Liver (tissue), 9 donors: ENCODE results near the gene TTC23. TPM values are rescaled to one million over a fixed set of nuclear protein-coding genes. Genes with fewer than 3 reads are reported as not detected.

ENCODE experiments used
- DNase-seq: peaks from one replicate; pipeline ENCODE4 v3.0.0-alpha.2; 2017; ENCODE audit warnings: low spot score
- H3K27ac ChIP-seq, 2 donors: one replicate each; pipeline ENCODE4 v1.7.0; 2013; ENCODE audit warnings: inconsistent platforms in 2 of 2, low read length in 2 of 2, control low read depth in 1 of 2, low read depth in 1 of 2, mild to moderate bottlenecking in 1 of 2
- H3K27me3 ChIP-seq, 4 donors: one replicate each; pipeline versions ENCODE4 v1.6.1 to v1.7.0; 2013; ENCODE audit warnings: low read length in 3 of 4, inconsistent platforms in 1 of 4, mild to moderate bottlenecking in 1 of 4, moderate library complexity in 1 of 4; ENCODE audit not compliant: control insufficient read depth in 4 of 4, insufficient read depth in 4 of 4
- H3K36me3 ChIP-seq, 4 donors: one replicate each; pipeline versions ENCODE4 v1.6.1 to v1.7.0; 2013; ENCODE audit warnings: low read length in 3 of 4, mild to moderate bottlenecking in 3 of 4, low read depth in 1 of 4, moderate library complexity in 1 of 4; ENCODE audit not compliant: control insufficient read depth in 4 of 4, insufficient read depth in 3 of 4
- H3K4me1 ChIP-seq, 4 donors: one replicate each; pipeline versions ENCODE4 v1.6.1 to v1.7.0; 2013; ENCODE audit warnings: low read length in 3 of 4, mild to moderate bottlenecking in 3 of 4, moderate library complexity in 1 of 4; ENCODE audit not compliant: control insufficient read depth in 4 of 4, insufficient read depth in 4 of 4
- H3K4me3 ChIP-seq, 3 donors: one replicate each; pipeline versions ENCODE4 v1.6.1 to v1.7.0; 2013; ENCODE audit warnings: low read length in 3 of 3, control low read depth in 1 of 3, low read depth in 1 of 3, mild to moderate bottlenecking in 1 of 3
- H3K9ac ChIP-seq, 2 donors: one replicate each; pipeline ENCODE4 v1.7.0; 2013; ENCODE audit warnings: low read length in 2 of 2, mild to moderate bottlenecking in 2 of 2, moderate library complexity in 2 of 2, control low read depth in 1 of 2, low read depth in 1 of 2
- H3K9me3 ChIP-seq, 4 donors: one replicate each; pipeline versions ENCODE4 v1.6.1 to v1.7.0; 2013; ENCODE audit warnings: low read length in 3 of 4; ENCODE audit not compliant: control insufficient read depth in 4 of 4
- EGR1 ChIP-seq, 2 donors: IDR thresholded peaks; 2 replicates each; pipeline ENCODE4 v1.6.1; 2016 to 2018; ENCODE audit warnings: antibody characterized with exemption in 2 of 2, low read depth in 2 of 2
- FOXA1 ChIP-seq: IDR thresholded peaks from 2 replicates; pipeline ENCODE4 v1.6.1; 2016; ENCODE audit warnings: antibody characterized with exemption
- FOXA2 ChIP-seq: IDR thresholded peaks from 2 replicates; pipeline ENCODE4 v1.6.1; 2016; ENCODE audit warnings: antibody characterized with exemption
- GABPA ChIP-seq, 2 donors: IDR thresholded peaks in 1 of 2; conservative IDR thresholded peaks in 1 of 2; 2 replicates each; pipeline ENCODE4 v1.6.1; 2016; ENCODE audit warnings: antibody characterized with exemption in 2 of 2, mild to moderate bottlenecking in 1 of 2, moderate library complexity in 1 of 2
- HNF4A ChIP-seq, 2 donors: conservative IDR thresholded peaks; 2 replicates each; pipeline ENCODE4 v1.6.1; 2016; ENCODE audit warnings: antibody characterized with exemption in 2 of 2, mild to moderate bottlenecking in 2 of 2
- HNF4G ChIP-seq: IDR thresholded peaks from 2 replicates; pipeline ENCODE4 v1.6.1; 2016; ENCODE audit warnings: antibody characterized with exemption
- JUND ChIP-seq, 2 donors: IDR thresholded peaks; 2 replicates each; pipeline ENCODE4 v1.6.1; 2016; ENCODE audit warnings: antibody characterized with exemption in 2 of 2
- NR2F2 ChIP-seq: IDR thresholded peaks from 2 replicates; pipeline ENCODE4 v1.6.1; 2016; ENCODE audit warnings: antibody characterized with exemption
- RAD21 ChIP-seq, 2 donors: IDR thresholded peaks; 2 replicates each; pipeline ENCODE4 v1.6.1; 2016; ENCODE audit warnings: antibody characterized with exemption in 2 of 2, mild to moderate bottlenecking in 2 of 2
- SP1 ChIP-seq: IDR thresholded peaks from 2 replicates; pipeline ENCODE4 v1.6.1; 2018; ENCODE audit warnings: antibody characterized with exemption, mild to moderate bottlenecking
- TAF1 ChIP-seq: conservative IDR thresholded peaks from 2 replicates; pipeline ENCODE4 v1.6.1; 2016; ENCODE audit warnings: antibody characterized with exemption, mild to moderate bottlenecking
- YY1 ChIP-seq: IDR thresholded peaks from 2 replicates; pipeline ENCODE4 v1.6.1; 2016; ENCODE audit warnings: antibody characterized with exemption, mild to moderate bottlenecking
- WGBS: extraction: QIAGEN DNeasy Blood & Tissue Kit; methylation state at CpG from one replicate; pipeline ENCODE4 v1.1.7; 2013; 5-methylcytosine and 5-hydroxymethylcytosine counted together
- polyA plus RNA-seq, 2 donors: library from polyadenylated mRNA; stranded (reverse) in 1 of 2; unstranded in 1 of 2; fragments of 200-250 nt in 1 of 2; fragments of >200 nt in 1 of 2; fragmentation: Nextera tagmentation in 1 of 2; extraction: Ambion mirVana in 1 of 2; gene quantifications; one replicate each; pipeline versions ENCODE4 v1.2.1 to v1.2.3, GENCODE V29; 2013 to 2015
- total RNA-seq, 2 donors: library from RNA; depleted of rRNA; stranded (reverse); fragments of >200 nt; gene quantifications; one replicate each; pipeline ENCODE4 v1.2.3, GENCODE V29; 2014
- TF ChIP-seq, protein P1 (sequence below): IDR thresholded peaks from 2 replicates; pipeline ENCODE4 v1.6.1; 2016; ENCODE audit warnings: antibody characterized with exemption
- TF ChIP-seq, protein P2 (sequence below): IDR thresholded peaks from 2 replicates; pipeline ENCODE4 v1.6.1; 2016; ENCODE audit warnings: antibody characterized with exemption
- TF ChIP-seq, protein P3 (sequence below): fragments of 150-350 bp; IDR thresholded peaks from 2 replicates; pipeline ENCODE4 v1.5.1; 2017; ENCODE audit warnings: improper control_type of control experiment, low read depth, low read length; ENCODE audit not compliant: missing input control
- TF ChIP-seq, protein P4 (sequence below): IDR thresholded peaks from 2 replicates; pipeline ENCODE4 v1.6.1; 2016; ENCODE audit warnings: antibody characterized with exemption
- donor health status: healthy.
- donor health status: healthy.
- donor health status: healthy.
- donor health status: healthy.
- donor health status: healthy.

TTC23 gene
- total and polyA plus RNA-seq, 4 donors: 3.7 to 12.3 (median 7.2) TPM

DNA sequence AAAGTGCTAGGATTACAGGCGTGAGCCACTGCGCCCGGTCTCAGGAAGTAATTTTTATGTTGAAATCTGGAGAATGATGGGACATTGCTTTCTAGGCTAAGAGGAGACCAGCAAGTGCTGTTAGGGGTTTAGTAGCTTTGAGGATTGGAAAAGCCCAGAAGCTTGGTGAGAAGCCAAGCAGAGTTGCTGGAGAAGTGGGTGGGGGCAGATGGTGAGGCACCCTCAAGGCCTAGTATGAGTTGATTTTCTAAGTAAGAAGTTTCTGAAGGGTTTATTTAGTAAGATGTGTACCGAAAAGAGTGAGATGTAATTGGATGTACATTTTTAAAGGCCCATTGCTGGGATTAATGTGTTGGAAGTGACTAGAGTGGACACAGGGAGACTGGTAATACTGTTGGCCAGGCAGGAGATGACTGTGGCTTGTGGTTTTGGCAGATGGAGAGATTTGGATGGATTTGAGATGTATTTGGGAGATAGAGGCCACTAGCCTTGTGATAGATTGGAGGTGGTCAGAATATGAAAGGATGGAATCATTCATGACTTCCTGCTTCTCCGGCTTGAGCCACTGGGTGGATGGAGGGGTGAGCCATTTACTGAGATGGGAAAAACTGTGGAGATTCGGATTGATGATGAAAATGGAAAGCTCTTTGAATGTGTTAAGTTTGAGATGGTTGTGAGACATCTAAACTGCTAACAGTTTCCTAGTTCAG lies 4.2 kb upstream of the TTC23 start:
- H3K4me3 ChIP-seq: no peak overlapping the region

DNA sequence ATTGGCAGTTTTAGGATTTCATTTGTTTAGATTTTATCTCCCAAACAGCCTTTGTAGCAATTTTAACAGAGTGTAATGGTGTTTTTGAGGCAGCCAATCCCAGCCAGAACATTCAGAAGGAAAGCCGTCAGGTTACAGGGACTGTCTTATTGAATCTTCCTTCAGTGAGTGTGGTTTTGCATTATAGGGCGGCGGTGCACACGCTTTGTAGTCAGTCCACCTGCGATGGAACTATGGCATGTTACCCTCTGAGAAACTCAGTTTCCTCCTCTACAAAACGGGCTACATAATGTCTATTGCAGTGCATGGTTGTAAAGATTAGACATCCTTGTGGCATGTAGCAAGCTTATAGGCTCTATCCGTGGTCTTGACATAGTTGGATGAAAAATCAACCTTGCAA lies 2.9 kb upstream of the TTC23 start:
- H3K27ac ChIP-seq: peak overlapping the region; percentile 28 to 93
- H3K4me1 ChIP-seq: peaks cover 8 to 52% (median 42%) of the 10 kb centered on the region in 4 donors
- peak overlapping the region; percentile 97 to 99 for H3K9ac ChIP-seq
- H3K9me3 ChIP-seq: no peaks in the 10 kb centered on the region
- H3K4me3 ChIP-seq: peak overlapping the region; percentile 73 to 97 (median 85)
- 33% methylated on average over 7 of the region's 7 CpGs for WGBS
- TF ChIP-seq HNF4A (conservative IDR thresholded peaks at IDR 0.05) (no peak), NR2F2 (no peak), FOXA2 (no peak), RAD21 (IDR thresholded peaks at IDR 0.05) (no peak), HNF4G (no peak), FOXA1 (no peak), JUND (IDR thresholded peaks at IDR 0.05) (no peak)
- TF ChIP-seq, protein P1, sequence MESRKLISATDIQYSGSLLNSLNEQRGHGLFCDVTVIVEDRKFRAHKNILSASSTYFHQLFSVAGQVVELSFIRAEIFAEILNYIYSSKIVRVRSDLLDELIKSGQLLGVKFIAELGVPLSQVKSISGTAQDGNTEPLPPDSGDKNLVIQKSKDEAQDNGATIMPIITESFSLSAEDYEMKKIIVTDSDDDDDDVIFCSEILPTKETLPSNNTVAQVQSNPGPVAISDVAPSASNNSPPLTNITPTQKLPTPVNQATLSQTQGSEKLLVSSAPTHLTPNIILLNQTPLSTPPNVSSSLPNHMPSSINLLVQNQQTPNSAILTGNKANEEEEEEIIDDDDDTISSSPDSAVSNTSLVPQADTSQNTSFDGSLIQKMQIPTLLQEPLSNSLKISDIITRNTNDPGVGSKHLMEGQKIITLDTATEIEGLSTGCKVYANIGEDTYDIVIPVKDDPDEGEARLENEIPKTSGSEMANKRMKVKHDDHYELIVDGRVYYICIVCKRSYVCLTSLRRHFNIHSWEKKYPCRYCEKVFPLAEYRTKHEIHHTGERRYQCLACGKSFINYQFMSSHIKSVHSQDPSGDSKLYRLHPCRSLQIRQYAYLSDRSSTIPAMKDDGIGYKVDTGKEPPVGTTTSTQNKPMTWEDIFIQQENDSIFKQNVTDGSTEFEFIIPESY: no peak
- TF ChIP-seq, protein P2, sequence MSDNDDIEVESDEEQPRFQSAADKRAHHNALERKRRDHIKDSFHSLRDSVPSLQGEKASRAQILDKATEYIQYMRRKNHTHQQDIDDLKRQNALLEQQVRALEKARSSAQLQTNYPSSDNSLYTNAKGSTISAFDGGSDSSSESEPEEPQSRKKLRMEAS: no peak
- TF ChIP-seq, protein P3, sequence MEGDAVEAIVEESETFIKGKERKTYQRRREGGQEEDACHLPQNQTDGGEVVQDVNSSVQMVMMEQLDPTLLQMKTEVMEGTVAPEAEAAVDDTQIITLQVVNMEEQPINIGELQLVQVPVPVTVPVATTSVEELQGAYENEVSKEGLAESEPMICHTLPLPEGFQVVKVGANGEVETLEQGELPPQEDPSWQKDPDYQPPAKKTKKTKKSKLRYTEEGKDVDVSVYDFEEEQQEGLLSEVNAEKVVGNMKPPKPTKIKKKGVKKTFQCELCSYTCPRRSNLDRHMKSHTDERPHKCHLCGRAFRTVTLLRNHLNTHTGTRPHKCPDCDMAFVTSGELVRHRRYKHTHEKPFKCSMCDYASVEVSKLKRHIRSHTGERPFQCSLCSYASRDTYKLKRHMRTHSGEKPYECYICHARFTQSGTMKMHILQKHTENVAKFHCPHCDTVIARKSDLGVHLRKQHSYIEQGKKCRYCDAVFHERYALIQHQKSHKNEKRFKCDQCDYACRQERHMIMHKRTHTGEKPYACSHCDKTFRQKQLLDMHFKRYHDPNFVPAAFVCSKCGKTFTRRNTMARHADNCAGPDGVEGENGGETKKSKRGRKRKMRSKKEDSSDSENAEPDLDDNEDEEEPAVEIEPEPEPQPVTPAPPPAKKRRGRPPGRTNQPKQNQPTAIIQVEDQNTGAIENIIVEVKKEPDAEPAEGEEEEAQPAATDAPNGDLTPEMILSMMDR: no peak
- no peaks in the 10 kb centered on the region for H3K36me3 ChIP-seq
- DNase-seq: no peak
- H3K27me3 ChIP-seq: no peaks in the 10 kb centered on the region

More for the DNA sequence above, 4.2 kb upstream of the TTC23 start:
- Histone ChIP-seq H3K27me3 (no peaks in the 10 kb centered on the region), H3K27ac (peak overlapping the region; percentile 8 to 71), H3K4me1 (peaks cover 3 to 51% (median 40%) of the 10 kb centered on the region in 4 donors), H3K36me3 (no peaks in the 10 kb centered on the region), H3K9me3 (no peaks in the 10 kb centered on the region), H3K9ac (peak overlapping the region in 1 of 2 donors; percentile 18)
- WGBS: 89% methylated on average over 6 of the region's 6 CpGs
- DNase-seq: no peak
- TF ChIP-seq, protein P1: no peak
- TF ChIP-seq, protein P4, sequence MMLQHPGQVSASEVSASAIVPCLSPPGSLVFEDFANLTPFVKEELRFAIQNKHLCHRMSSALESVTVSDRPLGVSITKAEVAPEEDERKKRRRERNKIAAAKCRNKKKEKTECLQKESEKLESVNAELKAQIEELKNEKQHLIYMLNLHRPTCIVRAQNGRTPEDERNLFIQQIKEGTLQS: no peak
- TF ChIP-seq YY1 (no peak), TAF1 (no peak), HNF4A (conservative IDR thresholded peaks at IDR 0.05) (no peak), EGR1 (IDR thresholded peaks at IDR 0.05; ENCODE audit: low read depth in 2 of 2) (no peak), SP1 (no peak), RAD21 (IDR thresholded peaks at IDR 0.05) (no peak), NR2F2 (no peak), FOXA2 (no peak), GABPA (IDR thresholded peaks at IDR 0.05 in 1 of 2, conservative IDR thresholded peaks at IDR 0.05 in 1 of 2) (no peak), JUND (IDR thresholded peaks at IDR 0.05) (no peak), HNF4G (no peak), FOXA1 (no peak)
- TF ChIP-seq, protein P2: no peak
- TF ChIP-seq, protein P3: no peak
